Left lung (tissue), 10 donors: ENCODE measurements around the gene DEGS1. TPM values are rescaled to one million over a fixed set of nuclear protein-coding genes. Genes with fewer than 3 reads are reported as not detected.

Source experiments
- ATAC-seq: fragments of 200-7000 bp; cut with Tn5 transposase; one replicate; pipeline ENCODE4 v1.9.1; 2020; ENCODE audit warnings: moderate library complexity
- DNase-seq, 4 donors: peaks; one replicate each; pipeline ENCODE4 v3.0.0-alpha.2; 2013 to 2020
- H3K27ac ChIP-seq, 2 donors: fragments of 200-600 bp; sonication (generic) in 1 of 2; one replicate each; pipeline versions ENCODE4 v1.5.0 to v1.8.0; 2020 to 2021
- H3K27me3 ChIP-seq, 2 donors: fragments of 200-600 bp; sonication (generic) in 1 of 2; one replicate each; pipeline versions ENCODE4 v1.5.0 to v1.8.0; 2020 to 2021
- H3K36me3 ChIP-seq, 2 donors: fragments of 200-600 bp; sonication (generic) in 1 of 2; one replicate each; pipeline versions ENCODE4 v1.5.0 to v1.8.0; 2020 to 2021
- H3K4me1 ChIP-seq, 2 donors: fragments of 200-600 bp; one replicate each; pipeline ENCODE4 v1.8.0; 2021
- H3K4me3 ChIP-seq, 2 donors: fragments of 200-600 bp; sonication (generic) in 1 of 2; one replicate each; pipeline versions ENCODE4 v1.5.0 to v1.8.0; 2020 to 2021; ENCODE audit warnings: mild to moderate bottlenecking in 1 of 2
- H3K9me3 ChIP-seq, 2 donors: fragments of 200-600 bp; sonication (generic) in 1 of 2; one replicate each; pipeline versions ENCODE4 v1.5.0 to v1.8.0; 2020 to 2021
- CTCF ChIP-seq, 2 donors: fragments of 200-600 bp; sonication (generic) in 1 of 2; IDR thresholded peaks; one replicate each; pipeline versions ENCODE4 v1.5.0 to v1.8.0; 2021; ENCODE audit warnings: antibody characterized with exemption in 2 of 2
- intact Hi-C, 2 donors: fragments of 100-400 bp; cut with DNase I; formaldehyde crosslinking; loops; one replicate each; pipeline versions ENCODE4 v1.11.2 to v1.14.2; 2022
- polyA plus RNA-seq, 6 donors: library from polyadenylated mRNA; unstranded; fragments of 120-200 nt; gene quantifications; one replicate each; pipeline ENCODE4 v1.2.1, GENCODE V29; 2013; ENCODE audit not compliant: insufficient read length in 6 of 6
- total RNA-seq, 2 donors: library from RNA; stranded (reverse); fragmentation: NEBNext Ultra II Directional; extraction: Animal tissue kit (Norgen Biotek cat#: 25700); gene quantifications; one replicate each; pipeline ENCODE4 v1.2.1, GENCODE V29; 2021
- donor health status: DM: no; HTN: yes; CAD: no.
- donor health status: DM: no; HTN: no; CAD: no.

Gene DEGS1
- total and polyA plus RNA-seq, 8 donors: 51.2 to 92.2 (median 60.8) TPM

GRCh38 chr1:224160171-224160682, 22.8 kb upstream of the DEGS1 start:
- TF ChIP-seq CTCF (IDR thresholded peaks at IDR 0.05): no peak
- ATAC-seq (no peak), DNase-seq (no peak)
- Histone ChIP-seq H3K36me3 (peaks cover 0 to 46% of the 10 kb centered on the region in 2 donors), H3K4me1 (peaks cover 3 to 4% of the 10 kb centered on the region in 2 donors), H3K27ac (no peak overlapping the region), H3K9me3 (no peaks in the 10 kb centered on the region), H3K4me3 (no peak overlapping the region), H3K27me3 (no peaks in the 10 kb centered on the region)
- intact Hi-C loops: no loop called here

- Histone ChIP-seq H3K4me3 (no peak overlapping the region), H3K9me3 (no peaks in the 10 kb centered on the region), H3K4me1 (peaks cover 3 to 4% of the 10 kb centered on the region in 2 donors), H3K27me3 (no peaks in the 10 kb centered on the region), H3K27ac (peak overlapping the region in 1 of 2 donors; percentile 45), H3K36me3 (peaks cover 0 to 27% of the 10 kb centered on the region in 2 donors)
- intact Hi-C loops: no loop called here
- no peak for DNase-seq
- no peak for ATAC-seq
- TF ChIP-seq CTCF (IDR thresholded peaks at IDR 0.05): no peak
Observed at GRCh38 chr1:224162768-224163167, 20.3 kb upstream of the DEGS1 start.

DNA sequence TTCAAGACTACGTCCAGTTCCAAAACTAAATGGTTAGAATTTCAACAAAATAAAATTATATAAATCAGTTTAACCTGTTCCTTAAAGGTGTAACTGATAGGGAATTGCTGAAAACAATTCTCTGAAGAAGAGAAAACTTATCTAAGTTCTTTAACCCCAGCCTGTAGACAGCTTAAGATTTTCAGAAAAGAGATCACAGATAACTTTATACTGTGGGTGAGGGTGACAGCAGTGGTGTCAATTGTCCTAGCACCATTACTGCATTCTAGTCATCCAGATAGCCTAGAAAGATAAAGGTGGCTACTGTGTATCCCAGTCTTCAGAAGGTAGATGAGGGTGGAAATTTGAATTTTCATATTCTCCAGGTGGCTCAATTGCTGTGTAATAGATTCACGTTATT, 19.7 kb upstream of the DEGS1 start:
- no peak overlapping the region for H3K27ac ChIP-seq
- H3K36me3 ChIP-seq: peaks cover 0 to 21% of the 10 kb centered on the region in 2 donors
- ATAC-seq (no peak), DNase-seq (no peak)
- H3K27me3 ChIP-seq: no peaks in the 10 kb centered on the region
- H3K4me3 ChIP-seq: no peak overlapping the region
- no peaks in the 10 kb centered on the region for H3K9me3 ChIP-seq
- TF ChIP-seq CTCF (IDR thresholded peaks at IDR 0.05): no peak
- intact Hi-C loops: no loop called here
- H3K4me1 ChIP-seq: peaks cover 4 to 5% of the 10 kb centered on the region in 2 donors

DNA sequence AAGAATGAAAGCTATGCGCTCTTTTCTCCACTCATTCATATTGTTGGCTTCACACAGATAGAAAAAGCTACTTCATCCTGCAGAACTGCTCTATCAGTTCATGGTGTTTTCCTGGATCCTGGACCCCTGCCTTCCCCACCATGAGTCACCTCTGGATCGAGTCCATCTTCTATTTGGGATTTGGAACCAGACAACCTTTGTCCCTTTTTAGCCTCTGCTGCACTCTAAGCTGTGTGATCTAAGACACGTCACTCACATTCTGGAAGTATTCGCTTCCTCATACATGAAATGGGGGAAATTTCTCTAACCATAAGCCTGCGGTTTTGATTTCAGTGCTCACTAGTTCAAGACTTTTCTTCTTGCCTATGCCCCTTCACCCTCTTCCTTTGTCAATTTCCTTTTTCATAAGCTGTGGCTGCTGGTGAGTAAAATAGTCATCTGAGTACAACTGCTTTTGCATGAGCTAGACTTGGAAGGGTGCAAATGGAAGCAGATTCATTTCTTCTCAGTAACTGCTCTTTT, 14.1 kb upstream of the DEGS1 start:
- H3K4me3 ChIP-seq: no peak overlapping the region
- peak overlapping the region; percentile 75 to 85 for H3K27ac ChIP-seq
- no peaks in the 10 kb centered on the region for H3K36me3 ChIP-seq
- no peaks in the 10 kb centered on the region for H3K9me3 ChIP-seq
- peaks cover 4 to 31% of the 10 kb centered on the region in 2 donors for H3K4me1 ChIP-seq
- H3K27me3 ChIP-seq: no peaks in the 10 kb centered on the region
- TF ChIP-seq CTCF (IDR thresholded peaks at IDR 0.05): no peak
- ATAC-seq (peak; percentile 77), DNase-seq (no peak)
- intact Hi-C loops: no loop called here

- Histone ChIP-seq H3K36me3 (no peaks in the 10 kb centered on the region), H3K9me3 (no peaks in the 10 kb centered on the region), H3K4me1 (peaks cover 0 to 31% of the 10 kb centered on the region in 2 donors), H3K27me3 (no peaks in the 10 kb centered on the region), H3K27ac (peak overlapping the region in 1 of 2 donors; percentile 85), H3K4me3 (no peak overlapping the region)
- ATAC-seq: no peak
- TF ChIP-seq CTCF (IDR thresholded peaks at IDR 0.05): no peak
- intact Hi-C loops: no loop called here
- DNase-seq: no peak
Observed at GRCh38 chr1:224169718-224170270, 13.2 kb upstream of the DEGS1 start.
